A172 (cell line): Measurements from ENCODE around the gene DUSP14. TPM values are rescaled to one million over a fixed set of nuclear protein-coding genes. Genes with fewer than 3 reads are reported as not detected.

Experiments
- DNase-seq: peaks from one replicate; pipeline ENCODE4 v3.0.0-alpha.2; 2015; ENCODE audit warnings: low spot score
- total RNA-seq: library from RNA; depleted of rRNA; stranded (reverse); fragments of >200 nt; shearing (Covaris generic); gene quantifications from 2 replicates; pipeline ENCODE4 v1.2.3, GENCODE V29; 2014; rRNA removed

Gene DUSP14
- total RNA-seq, 1 experiment from 2014 or later = 151 TPM

DNA sequence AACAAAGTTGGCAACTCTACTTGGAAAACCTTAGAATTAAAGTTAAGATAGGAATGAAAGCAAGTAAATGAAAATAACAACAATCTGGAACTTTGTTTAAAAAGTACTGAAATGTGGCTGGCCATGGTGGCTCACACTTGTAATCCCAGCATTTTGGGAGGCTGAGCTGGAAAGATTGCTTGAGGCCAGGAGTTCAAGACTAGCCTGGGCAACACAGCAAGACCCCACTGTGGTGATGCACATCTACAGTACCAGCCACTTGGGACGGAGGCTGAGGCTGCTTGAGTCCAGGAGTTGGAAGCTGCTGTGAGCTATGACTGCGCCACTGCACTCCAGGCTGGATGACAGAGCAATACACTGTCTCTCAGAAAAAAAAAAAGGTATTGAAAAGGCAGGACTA, 67.8 kb downstream of the DUSP14 start:
- DNase-seq = no peak

DNA sequence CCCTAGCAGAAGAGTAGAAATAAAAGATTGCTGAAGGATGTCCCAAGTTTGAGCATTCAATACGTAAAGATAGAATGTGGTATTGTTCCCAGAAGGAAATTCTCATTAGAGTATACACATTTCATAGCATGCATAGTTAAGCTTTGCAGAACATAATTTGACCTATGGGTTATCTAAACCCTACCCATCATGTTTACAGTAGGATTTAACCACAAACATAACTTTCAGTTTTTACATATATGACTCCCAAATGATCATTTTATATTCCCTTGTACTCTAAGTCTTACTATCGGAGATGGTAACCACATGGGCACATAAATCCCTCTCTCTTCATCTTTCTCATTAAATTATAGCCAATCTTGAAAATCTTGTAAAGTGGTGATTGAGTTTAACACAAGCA, 68.6 kb downstream of the DUSP14 start:
- no peak for DNase-seq

DNA sequence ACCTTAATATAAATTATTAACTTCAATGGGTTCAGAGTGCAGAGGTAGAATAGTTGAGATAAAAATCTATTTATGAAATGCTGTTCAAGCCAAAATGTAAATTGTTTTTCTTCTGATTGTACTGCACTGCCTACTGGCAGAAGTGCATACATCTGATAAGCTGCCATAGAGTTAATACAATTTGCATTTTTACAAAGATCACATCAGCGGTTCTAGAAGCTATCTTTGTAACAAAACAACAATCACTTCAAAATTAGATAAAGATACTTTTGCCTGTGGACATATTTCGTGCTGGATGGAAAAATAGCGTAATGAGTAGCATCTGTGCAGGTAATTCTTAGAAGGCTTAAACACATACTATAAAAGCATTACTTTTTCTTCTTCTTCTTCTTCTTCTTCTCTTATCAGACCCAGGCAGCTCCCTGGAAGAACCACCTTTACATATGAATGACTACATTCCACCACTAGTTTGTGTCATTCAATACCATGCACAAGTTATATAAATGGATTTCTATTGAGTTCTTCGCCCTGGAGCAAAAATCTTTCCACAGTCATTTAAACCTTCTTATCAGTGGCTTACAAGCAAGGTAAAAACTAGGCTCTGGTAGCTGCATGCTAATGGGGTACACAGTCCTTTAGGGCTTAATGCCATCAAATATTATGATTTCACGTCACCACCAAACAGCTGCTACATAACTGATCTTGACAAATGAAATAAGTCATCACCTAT, 72.5 kb downstream of the DUSP14 start:
- no peak for DNase-seq

Other genes starting within 250 kb of the DUSP14 start
- not detected in 2 replicates for gene C17orf78, start 113.9 kb upstream of the DUSP14 start, total RNA-seq
- 41.7 and 52.6 TPM in 2 replicates for gene ACACA, start 83.1 kb upstream of the DUSP14 start, total RNA-seq
- 27.1 and 29.1 TPM in 2 replicates for gene TADA2A, start 83.0 kb upstream of the DUSP14 start, total RNA-seq
- 7.4 and 9.0 TPM in 2 replicates for gene SYNRG, start 119.5 kb downstream of the DUSP14 start, total RNA-seq
- gene DDX52, start 153.6 kb downstream of the DUSP14 start, total RNA-seq = 45.9 and 59.3 TPM in 2 replicates